H9 (cell line): ENCODE results near the gene CENPB. TPM values are rescaled to one million over a fixed set of nuclear protein-coding genes. Genes with fewer than 3 reads are reported as not detected.

ENCODE experiments used
- DNase-seq: peaks from one replicate; pipeline ENCODE4 v3.0.0-alpha.2; 2017
- H2AFZ ChIP-seq: one replicate; pipeline ENCODE4 v1.6.1; 2013; ENCODE audit warnings: mild to moderate bottlenecking, low read length, control low read depth, moderate library complexity
- H2AK5ac ChIP-seq: 2 replicates; pipeline ENCODE4 v1.6.1; 2013; ENCODE audit warnings: low read length, control low read depth, mixed read lengths; ENCODE audit not compliant: insufficient read length
- H2BK120ac ChIP-seq: one replicate; pipeline ENCODE4 v1.6.1; 2013; ENCODE audit warnings: low read depth, mild to moderate bottlenecking, low read length, control low read depth, inconsistent platforms; ENCODE audit not compliant: poor library complexity, severe bottlenecking
- H2BK12ac ChIP-seq: 2 replicates; pipeline ENCODE4 v1.6.1; 2013; ENCODE audit warnings: low read length, control low read depth, mixed read lengths, low read depth; ENCODE audit not compliant: insufficient read length
- H2BK15ac ChIP-seq: 2 replicates; pipeline ENCODE4 v1.6.1; 2013; ENCODE audit warnings: low read depth, low read length, control low read depth
- H2BK20ac ChIP-seq: one replicate; pipeline ENCODE4 v1.6.1; 2013; ENCODE audit warnings: low read depth, mild to moderate bottlenecking, low read length, control low read depth, inconsistent platforms; ENCODE audit not compliant: poor library complexity, severe bottlenecking
- H2BK5ac ChIP-seq: 2 replicates; pipeline ENCODE4 v1.6.1; 2013; ENCODE audit warnings: low read length, control low read depth, mixed read lengths; ENCODE audit not compliant: insufficient read length
- H3K14ac ChIP-seq: 2 replicates; pipeline ENCODE4 v1.6.1; 2013; ENCODE audit warnings: low read length, control low read depth; ENCODE audit not compliant: insufficient read depth
- H3K18ac ChIP-seq: 2 replicates; pipeline ENCODE4 v1.6.1; 2013; ENCODE audit warnings: low read depth, mild to moderate bottlenecking, mixed read lengths, low read length, control low read depth; ENCODE audit not compliant: insufficient read length
- H3K23ac ChIP-seq: 2 replicates; pipeline ENCODE4 v1.6.1; 2013; ENCODE audit warnings: low read length, control low read depth, mixed read lengths, low read depth; ENCODE audit not compliant: insufficient read length
- H3K23me2 ChIP-seq: 2 replicates; pipeline ENCODE4 v1.6.1; 2013; ENCODE audit warnings: low read depth, mild to moderate bottlenecking, mixed read lengths, low read length, control low read depth; ENCODE audit not compliant: insufficient read length, poor library complexity, severe bottlenecking
- H3K27ac ChIP-seq: 2 replicates; pipeline ENCODE4 v1.5.1; 2013; ENCODE audit warnings: low read length, control low read depth, mixed read lengths, low read depth; ENCODE audit not compliant: insufficient read length
- H3K27me3 ChIP-seq: 2 replicates; pipeline ENCODE4 v1.6.1; 2013; ENCODE audit warnings: low read length, control low read depth, inconsistent platforms; ENCODE audit not compliant: insufficient read depth
- H3K4ac ChIP-seq: 2 replicates; pipeline ENCODE4 v1.6.1; 2013; ENCODE audit warnings: low read depth, mild to moderate bottlenecking, control low read depth, inconsistent platforms, low read length, moderate library complexity
- H3K4me1 ChIP-seq: 2 replicates; pipeline ENCODE4 v1.6.1; 2013; ENCODE audit warnings: low read length, control low read depth, inconsistent platforms; ENCODE audit not compliant: insufficient read depth
- H3K4me2 ChIP-seq: 2 replicates; pipeline ENCODE4 v1.6.1; 2013; ENCODE audit warnings: low read length, control low read depth, mixed read lengths; ENCODE audit not compliant: insufficient read length, insufficient read depth
- H3K56ac ChIP-seq: 2 replicates; pipeline ENCODE4 v1.6.1; 2013; ENCODE audit warnings: low read depth, mild to moderate bottlenecking, mixed read lengths, low read length, control low read depth; ENCODE audit not compliant: insufficient read length
- H3K79me1 ChIP-seq: 2 replicates; pipeline ENCODE4 v1.6.1; 2013; ENCODE audit warnings: low read depth, mild to moderate bottlenecking, moderate library complexity, low read length, control low read depth, inconsistent platforms; ENCODE audit not compliant: insufficient read depth, poor library complexity, severe bottlenecking
- H3K79me2 ChIP-seq: 2 replicates; pipeline ENCODE4 v1.6.1; 2013; ENCODE audit warnings: low read length, control low read depth, inconsistent platforms; ENCODE audit not compliant: insufficient read depth
- H3K9ac ChIP-seq: 2 replicates; pipeline ENCODE4 v1.6.1; 2013; ENCODE audit warnings: low read length, control low read depth, mixed read lengths; ENCODE audit not compliant: insufficient read length; ENCODE audit errors: extremely low read depth
- H3K9me3 ChIP-seq: one replicate; pipeline ENCODE4 v1.6.1; 2013; ENCODE audit warnings: low read depth, low read length, inconsistent platforms; ENCODE audit not compliant: control insufficient read depth
- H3T11ph ChIP-seq: one replicate; pipeline ENCODE4 v1.6.1; 2013; ENCODE audit warnings: mild to moderate bottlenecking, low read length, control low read depth, inconsistent platforms
- H4K20me1 ChIP-seq: one replicate; pipeline ENCODE4 v1.6.1; 2013; ENCODE audit not compliant: control insufficient read depth, insufficient read length, insufficient read depth
- H4K5ac ChIP-seq: 2 replicates; pipeline ENCODE4 v1.6.1; 2013; ENCODE audit warnings: low read depth, mild to moderate bottlenecking, mixed read lengths, low read length, control low read depth; ENCODE audit not compliant: insufficient read length
- H4K8ac ChIP-seq: replicated peaks from 2 replicates; pipeline ENCODE4 v1.6.1; 2013; ENCODE audit warnings: low read length, control low read depth, mixed read lengths, low read depth; ENCODE audit not compliant: insufficient read length
- H4K91ac ChIP-seq: 2 replicates; pipeline ENCODE4 v1.6.1; 2013; ENCODE audit warnings: low read depth, mild to moderate bottlenecking, moderate library complexity, mixed read lengths, low read length, control low read depth; ENCODE audit not compliant: insufficient read length
- H3K27ac Mint-ChIP-seq, 3 experiments: 2 replicates in 2 of 3; 3 replicates in 1 of 3; pipeline ENCODE4 v1.8.0; 2020 to 2021; ENCODE audit warnings: mixed read lengths in 3 of 3, mild to moderate bottlenecking in 1 of 3, moderate library complexity in 1 of 3
- H3K27me3 Mint-ChIP-seq: 2 replicates; pipeline ENCODE4 v1.8.0; 2021; ENCODE audit warnings: low read depth, mild to moderate bottlenecking, moderate library complexity, mixed read lengths
- H3K36me3 Mint-ChIP-seq, 3 experiments: 2 replicates in 2 of 3; 3 replicates in 1 of 3; pipeline ENCODE4 v1.8.0; 2020 to 2021; ENCODE audit warnings: low read depth in 3 of 3, mixed read lengths in 3 of 3; ENCODE audit not compliant: insufficient read depth in 1 of 3
- H3K4me1 Mint-ChIP-seq, 2 experiments: 2 replicates each; pipeline ENCODE4 v1.8.0; 2020; ENCODE audit warnings: mixed read lengths in 2 of 2
- H3K4me3 Mint-ChIP-seq, 2 experiments: 2 replicates in 1 of 2; 3 replicates in 1 of 2; pipeline ENCODE4 v1.8.0; 2020 to 2021; ENCODE audit warnings: mild to moderate bottlenecking in 2 of 2, mixed read lengths in 2 of 2, moderate library complexity in 1 of 2
- H3K9me3 Mint-ChIP-seq, 2 experiments: 2 replicates in 1 of 2; 3 replicates in 1 of 2; pipeline ENCODE4 v1.8.0; 2020; ENCODE audit warnings: mild to moderate bottlenecking in 2 of 2, mixed read lengths in 2 of 2, moderate library complexity in 1 of 2
- WGBS: extraction: QIAGEN DNeasy Blood & Tissue Kit; methylation state at CpG from one replicate; pipeline ENCODE4 v1.1.7; 2013; ENCODE audit warnings: missing lambda C conversion rate, low lambda C conversion rate, mixed read lengths; ENCODE audit not compliant: insufficient read length; ENCODE audit errors: extremely low coverage; 5-methylcytosine and 5-hydroxymethylcytosine counted together
- total RNA-seq: library from RNA; stranded (reverse); gene quantifications from 2 replicates; pipeline ENCODE4 v1.2.1, GENCODE V29; 2021
- TF ChIP-seq, protein P1 (sequence below): fragments of 200-600 bp; sonication (generic); conservative IDR thresholded peaks from 3 replicates; pipeline ENCODE4 v1.8.0; 2021; ENCODE audit warnings: antibody characterized with exemption, mild to moderate bottlenecking

Gene CENPB
- total RNA-seq, 1 experiment from 2014 or later, result 63.1 TPM

DNA sequence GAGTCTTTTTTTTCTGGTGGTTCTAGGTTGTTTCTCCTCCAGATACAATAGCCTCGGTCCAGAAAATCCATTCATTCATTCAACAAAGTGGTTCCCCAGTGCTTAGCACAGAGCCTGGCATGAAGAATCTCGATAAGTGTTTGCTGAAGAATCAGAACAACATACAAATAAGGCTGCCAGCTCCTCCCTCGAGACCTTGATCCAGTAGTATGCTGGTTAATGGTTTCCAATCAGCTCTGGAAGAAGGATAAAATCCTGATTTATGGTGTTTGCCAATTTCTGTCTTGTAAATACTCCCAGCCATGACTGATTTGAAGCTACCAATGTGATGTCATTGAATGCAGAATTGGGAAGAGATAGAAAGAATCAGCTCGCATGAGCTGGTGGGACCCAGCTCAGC lies 50.8 kb downstream of the CENPB start:
- Mint-ChIP-seq H3K36me3 (no peaks in the 10 kb centered on the region), H3K27ac (no peak overlapping the region; a peak in 1 of 7 replicates), H3K4me3 (no peak overlapping the region), H3K27me3 (peaks cover 34% of the 10 kb centered on the region), H3K4me1 (peaks cover 10 to 38% of the 10 kb centered on the region in 2 experiments), H3K9me3 (no peaks in the 10 kb centered on the region)
- H4K91ac ChIP-seq, result no peak overlapping the region
- H4K20me1 ChIP-seq, result no peaks in the 10 kb centered on the region
- H3K79me1 ChIP-seq, result no peaks in the 10 kb centered on the region
- no peak overlapping the region for H3T11ph ChIP-seq
- no peak overlapping the region for H2BK12ac ChIP-seq
- no CpG with 5 or more reads among the region's 4 CpGs for WGBS
- H2BK5ac ChIP-seq, result no peak overlapping the region
- H2AK5ac ChIP-seq, result no peak overlapping the region
- no peak overlapping the region for H3K9ac ChIP-seq
- no peaks in the 10 kb centered on the region for H3K9me3 ChIP-seq
- TF ChIP-seq, protein P1, sequence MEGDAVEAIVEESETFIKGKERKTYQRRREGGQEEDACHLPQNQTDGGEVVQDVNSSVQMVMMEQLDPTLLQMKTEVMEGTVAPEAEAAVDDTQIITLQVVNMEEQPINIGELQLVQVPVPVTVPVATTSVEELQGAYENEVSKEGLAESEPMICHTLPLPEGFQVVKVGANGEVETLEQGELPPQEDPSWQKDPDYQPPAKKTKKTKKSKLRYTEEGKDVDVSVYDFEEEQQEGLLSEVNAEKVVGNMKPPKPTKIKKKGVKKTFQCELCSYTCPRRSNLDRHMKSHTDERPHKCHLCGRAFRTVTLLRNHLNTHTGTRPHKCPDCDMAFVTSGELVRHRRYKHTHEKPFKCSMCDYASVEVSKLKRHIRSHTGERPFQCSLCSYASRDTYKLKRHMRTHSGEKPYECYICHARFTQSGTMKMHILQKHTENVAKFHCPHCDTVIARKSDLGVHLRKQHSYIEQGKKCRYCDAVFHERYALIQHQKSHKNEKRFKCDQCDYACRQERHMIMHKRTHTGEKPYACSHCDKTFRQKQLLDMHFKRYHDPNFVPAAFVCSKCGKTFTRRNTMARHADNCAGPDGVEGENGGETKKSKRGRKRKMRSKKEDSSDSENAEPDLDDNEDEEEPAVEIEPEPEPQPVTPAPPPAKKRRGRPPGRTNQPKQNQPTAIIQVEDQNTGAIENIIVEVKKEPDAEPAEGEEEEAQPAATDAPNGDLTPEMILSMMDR, result no peak
- peak; percentile 12 for DNase-seq
- no peaks in the 10 kb centered on the region; the same call in 1 of the 2 replicates for H3K27me3 ChIP-seq
- no peak overlapping the region for H2BK20ac ChIP-seq
- no peaks in the 10 kb centered on the region for H3K79me2 ChIP-seq
- no peak overlapping the region for H4K5ac ChIP-seq
- H3K4ac ChIP-seq, result no peak overlapping the region
- H3K56ac ChIP-seq, result no peak overlapping the region
- H3K23me2 ChIP-seq, result no peaks in the 10 kb centered on the region
- no peak overlapping the region for H3K23ac ChIP-seq
- H3K18ac ChIP-seq, result no peak overlapping the region
- H3K4me2 ChIP-seq, result no peak overlapping the region
- H3K4me1 ChIP-seq, result no peaks in the 10 kb centered on the region; the same call in 1 of the 2 replicates
- H2BK120ac ChIP-seq, result no peak overlapping the region
- H3K14ac ChIP-seq, result no peak overlapping the region
- no peak overlapping the region for H2AFZ ChIP-seq
- no peak overlapping the region for H4K8ac ChIP-seq
- H3K27ac ChIP-seq, result no peak overlapping the region
- no peak overlapping the region for H2BK15ac ChIP-seq
